GM19351 (cell line): ENCODE measurements around the gene PCGF5.
A peak's percentile ranks its signal among the peaks of the same experiment; 100 is the strongest.
"Not testable (repeated sequence)": the region's sequence is repeated elsewhere in the genome, so short reads cannot be mapped to it uniquely, and the experiment has no call there.

Experiments
- ATAC-seq: cut with Tn5 transposase; IDR thresholded peaks from one replicate; pipeline ENCODE4 v1.9.1; 2021; ENCODE audit warnings: mild to moderate bottlenecking, moderate library complexity; ENCODE audit not compliant: unreplicated experiment

The PCGF5 gene

GRCh38 chr10:91271886-91272285, 51.4 kb downstream of the PCGF5 start:
- ATAC-seq: no peak

GRCh38 chr10:91284486-91285090, 64.1 kb downstream of the PCGF5 start:
- no peak for ATAC-seq

- no peak for ATAC-seq
Measured at GRCh38 chr10:91286572-91286971, 66.1 kb downstream of the PCGF5 start.

GRCh38 chr10:91287276-91287675, 66.8 kb downstream of the PCGF5 start:
- no peak for ATAC-seq

- ATAC-seq: no peak
Measured at GRCh38 chr10:91287912-91288311, 67.4 kb downstream of the PCGF5 start.

- ATAC-seq: no peak
Measured at GRCh38 chr10:91289305-91289704, 68.8 kb downstream of the PCGF5 start.

GRCh38 chr10:91290607-91291006, 70.1 kb downstream of the PCGF5 start:
- no peak for ATAC-seq

- ATAC-seq: no peak
Measured at GRCh38 chr10:91294134-91294906, 73.9 kb downstream of the PCGF5 start.

- ATAC-seq: no peak
Measured at GRCh38 chr10:91295346-91295745, 74.9 kb downstream of the PCGF5 start.

- no peak for ATAC-seq
Measured at GRCh38 chr10:91296471-91296870, 76.0 kb downstream of the PCGF5 start.

GRCh38 chr10:91298224-91298871, 77.9 kb downstream of the PCGF5 start:
- peak; percentile 93 for ATAC-seq

- ATAC-seq: no peak
Measured at GRCh38 chr10:91299999-91300575, 79.6 kb downstream of the PCGF5 start.

- not testable (repeated sequence) for ATAC-seq
Measured at GRCh38 chr10:91302946-91303345, 82.5 kb downstream of the PCGF5 start.

- ATAC-seq: not testable (repeated sequence)
Measured at GRCh38 chr10:91305979-91306378, 85.5 kb downstream of the PCGF5 start.

- no peak for ATAC-seq
Measured at GRCh38 chr10:91307489-91307888, 87.0 kb downstream of the PCGF5 start.

GRCh38 chr10:91309711-91310110, 89.2 kb downstream of the PCGF5 start:
- no peak for ATAC-seq

GRCh38 chr10:91311601-91312381, 91.3 kb downstream of the PCGF5 start:
- ATAC-seq: no peak

- no peak for ATAC-seq
Measured at GRCh38 chr10:91312382-91312733, 91.9 kb downstream of the PCGF5 start.

GRCh38 chr10:91313796-91314485, 93.5 kb downstream of the PCGF5 start:
- ATAC-seq: no peak

GRCh38 chr10:91316486-91316885, 96.0 kb downstream of the PCGF5 start:
- no peak for ATAC-seq
